Neutrophil (primary cell): Measurements from ENCODE around the gene HNF1B.

ENCODE experiments used
- H3K27ac ChIP-seq: fragments of 200-600 bp; sonication (generic); 2 replicates; pipeline ENCODE4 v1.5.1; 2016; ENCODE audit warnings: mild to moderate bottlenecking, moderate library complexity
- H3K27me3 ChIP-seq: fragments of 200-600 bp; sonication (generic); 2 replicates; pipeline ENCODE4 v1.6.0; 2016; ENCODE audit warnings: mild to moderate bottlenecking
- H3K36me3 ChIP-seq: fragments of 200-600 bp; sonication (generic); 2 replicates; pipeline ENCODE4 v1.5.1; 2017
- H3K4me1 ChIP-seq, 2 experiments: fragments of 200-600 bp in 1 of 2; sonication (generic) in 1 of 2; 1 replicate in 1 of 2; 2 replicates in 1 of 2; pipeline versions ENCODE4 v1.5.1 to v1.6.1; 2013 to 2016; ENCODE audit warnings: low read depth in 1 of 2, low read length in 1 of 2, mild to moderate bottlenecking in 1 of 2, moderate library complexity in 1 of 2; ENCODE audit not compliant: control insufficient read depth in 1 of 2, insufficient read depth in 1 of 2
- H3K4me3 ChIP-seq, 2 experiments: fragments of 200-600 bp in 1 of 2; sonication (generic) in 1 of 2; 1 replicate in 1 of 2; 2 replicates in 1 of 2; pipeline ENCODE4 v1.5.1; 2013 to 2016; ENCODE audit warnings: low read depth in 1 of 2, low read length in 1 of 2, mild to moderate bottlenecking in 1 of 2, moderate library complexity in 1 of 2
- H3K9me3 ChIP-seq: fragments of 200-600 bp; sonication (generic); 2 replicates; pipeline ENCODE4 v1.5.1; 2016
- CTCF ChIP-seq: fragments of 200-600 bp; sonication (generic); IDR thresholded peaks from 2 replicates; pipeline ENCODE4 v1.5.1; 2016; ENCODE audit warnings: antibody characterized with exemption

The HNF1B gene

GRCh38 chr17:37759014-37759637 lies 14.3 kb upstream of the HNF1B start:
- no peak for TF ChIP-seq CTCF
- H3K27me3 ChIP-seq: no peaks in the 10 kb centered on the region

GRCh38 chr17:37756051-37756450 lies 11.2 kb upstream of the HNF1B start:
- no peak overlapping the region for H3K4me3 ChIP-seq
- no peaks in the 10 kb centered on the region for H3K9me3 ChIP-seq
- H3K27me3 ChIP-seq: peaks cover 12% of the 10 kb centered on the region
- no peaks in the 10 kb centered on the region for H3K36me3 ChIP-seq
- H3K27ac ChIP-seq: no peak overlapping the region
- H3K4me1 ChIP-seq: peaks cover 20 to 21% of the 10 kb centered on the region in 2 experiments
- TF ChIP-seq CTCF: no peak

More at GRCh38 chr17:37759014-37759637, 14.3 kb upstream of the HNF1B start:
- no peak overlapping the region for H3K27ac ChIP-seq
- H3K4me1 ChIP-seq: peaks cover 26 to 27% of the 10 kb centered on the region in 2 experiments
- H3K9me3 ChIP-seq: no peaks in the 10 kb centered on the region
- H3K4me3 ChIP-seq: no peak overlapping the region
- no peaks in the 10 kb centered on the region for H3K36me3 ChIP-seq

- Histone ChIP-seq H3K4me3 (no peak overlapping the region), H3K27ac (no peak overlapping the region), H3K9me3 (no peaks in the 10 kb centered on the region), H3K4me1 (peaks cover 16% of the 10 kb centered on the region in 2 experiments), H3K36me3 (no peaks in the 10 kb centered on the region), H3K27me3 (peaks cover 17% of the 10 kb centered on the region)
- no peak for TF ChIP-seq CTCF
Observed at GRCh38 chr17:37755455-37755854, 10.6 kb upstream of the HNF1B start.

- Histone ChIP-seq H3K4me3 (no peak overlapping the region), H3K27ac (no peak overlapping the region), H3K27me3 (peaks cover 25% of the 10 kb centered on the region), H3K4me1 (peaks cover 7 to 10% of the 10 kb centered on the region in 2 experiments), H3K9me3 (no peaks in the 10 kb centered on the region), H3K36me3 (no peaks in the 10 kb centered on the region)
- TF ChIP-seq CTCF: no peak
Observed at GRCh38 chr17:37754363-37754762, 9.5 kb upstream of the HNF1B start.

- peaks cover 44% of the 10 kb centered on the region for H3K27me3 ChIP-seq
- no peaks in the 10 kb centered on the region for H3K4me1 ChIP-seq
- no peak overlapping the region for H3K4me3 ChIP-seq
- TF ChIP-seq CTCF: no peak
- no peaks in the 10 kb centered on the region for H3K36me3 ChIP-seq
- no peaks in the 10 kb centered on the region for H3K9me3 ChIP-seq
- H3K27ac ChIP-seq: no peak overlapping the region
Observed at GRCh38 chr17:37752482-37752881, 7.6 kb upstream of the HNF1B start.
